ENCODE data around the gene MYLK2. TPM values are rescaled to one million over a fixed set of nuclear protein-coding genes. Genes with fewer than 3 reads are reported as not detected.

MYLK2 gene
- total and polyA plus RNA-seq, 2 of the 4 experiments (the other 2 are of a cell fraction) = 0.18 to 0.27 TPM

GRCh38 chr20:31815408-31816188 is 3.6 kb upstream of the MYLK2 start:
- no peak for TF ChIP-seq BHLHE40 (IDR thresholded peaks at IDR 0.05; ENCODE audit: low read depth, low read length)
- TF ChIP-seq MAFK (IDR thresholded peaks at IDR 0.05; ENCODE audit: low read depth, low read length) = no peak
- peak; percentile 49; the same call in 1 of the 2 replicates for TF ChIP-seq CEBPB (IDR thresholded peaks at IDR 0.05; ENCODE audit: low read depth, low read length)
- no peak for TF ChIP-seq RCOR1 (IDR thresholded peaks at IDR 0.05; ENCODE audit: insufficient replicate concordance, low read length)
- no peak overlapping the region for H2AFZ ChIP-seq (replicated peaks; ENCODE audit: low read length, poor library complexity)
- H4K20me1 ChIP-seq (ENCODE audit: insufficient read depth, low read length) = 0 out of 2 replicates have a peak, but pooled peaks cover 4% of the 10 kb centered on the region
- no peak overlapping the region for H4K8ac ChIP-seq (ENCODE audit: low read depth in 2 of 2, low read length in 2 of 2)
- no peak overlapping the region for H3K23ac ChIP-seq (ENCODE audit: low read depth, low read length)
- H2BK5ac ChIP-seq (ENCODE audit: low read depth, low read length, poor library complexity, severe bottlenecking) = no peak overlapping the region
- no peak overlapping the region for H4K5ac ChIP-seq (ENCODE audit: low read depth, low read length)
- H3K4me2 ChIP-seq (ENCODE audit: low read depth, low read length) = no peak overlapping the region
- no peak overlapping the region for H3K56ac ChIP-seq (ENCODE audit: extremely low read depth, insufficient read depth, low read length)
- H3K4me1 ChIP-seq (ENCODE audit: control insufficient read depth, insufficient read depth, low read length) = peaks cover 21% of the 10 kb centered on the region
- BruUV-seq (replicated peaks) = no TSS peak
- H3K4me3 ChIP-seq (ENCODE audit: insufficient read depth, low read depth, low read length) = no peak overlapping the region
- no peak overlapping the region for H3K14ac ChIP-seq (replicated peaks; ENCODE audit: low read depth, low read length)
- no peak overlapping the region; the same call in 2 of the 3 replicates for H2BK15ac ChIP-seq (ENCODE audit: low read depth, low read length)
- H3K27ac ChIP-seq (ENCODE audit: insufficient read depth, low read length) = no peak overlapping the region
- CTCF ChIA-PET = no interaction called here
- peaks cover 19% of the 10 kb centered on the region for H3K9me1 ChIP-seq (ENCODE audit: insufficient read depth, low read length)
- H3K36me3 ChIP-seq (ENCODE audit: control insufficient read depth, insufficient read depth, low read length) = no peaks in the 10 kb centered on the region
- dilution Hi-C loops (cut with HindIII; ENCODE audit: low sequenced_read_pairs, unreplicated experiment) (no loop called here), in situ Hi-C loops (cut with MboI; ENCODE audit: low sequenced_read_pairs) (no loop called here), intact Hi-C loops (cut with micrococcal nuclease) (no loop called here)
- no peak overlapping the region for H3K9ac ChIP-seq (ENCODE audit: low read depth, low read length)
- POLR2A ChIA-PET (ENCODE audit: unreplicated experiment) = no interaction called here
- peak overlapping the region; percentile 23 for H2AK9ac ChIP-seq (replicated peaks; ENCODE audit: low read depth, low read length, poor library complexity)
- H2BK120ac ChIP-seq (ENCODE audit: low read depth, low read length) = no peak overlapping the region
- no peak overlapping the region for H2AK5ac ChIP-seq (ENCODE audit: low read depth, low read length)
- H2BK20ac ChIP-seq (ENCODE audit: low read depth, low read length) = no peak overlapping the region
- H3K9me3 ChIP-seq (ENCODE audit: control insufficient read depth, insufficient read depth, low read length) = no peaks in the 10 kb centered on the region
- H3K18ac ChIP-seq (ENCODE audit: low read depth, low read length) = no peak overlapping the region
- WGBS, 2 experiments (ENCODE audit: extremely low coverage in 2 of 2, insufficient read length in 1 of 2) = 100% methylated on average over 2 of the region's 9 CpGs; no CpG with 5 or more reads in 1 of the 2 experiments
- H4K91ac ChIP-seq (ENCODE audit: insufficient read depth, low read depth, low read length) = no peak overlapping the region
- H3K79me1 ChIP-seq (ENCODE audit: low read depth in 1 of 2, low read length in 2 of 2) = peaks cover 3 to 15% of the 10 kb centered on the region in 2 experiments; a peak in 3 of 4 replicates
- H3K4ac ChIP-seq (ENCODE audit: low read depth, low read length) = 0 out of 2 replicates have a peak overlapping the region, but pooled peaks have one; percentile 3
- ATAC-seq (ENCODE audit: low read depth) (no peak), DNase-seq (no peak)
- H3K27me3 ChIP-seq (ENCODE audit: control insufficient read depth, insufficient read depth, low read length) = no peaks in the 10 kb centered on the region

All from IMR-90 (cell line).